HepG2 (cell line): ENCODE results near the gene FOXN3. TPM values are rescaled to one million over a fixed set of nuclear protein-coding genes. Genes with fewer than 3 reads are reported as not detected.

ENCODE experiments used
- ATAC-seq: fragments of 200-7000 bp; cut with Tn5 transposase; 3 replicates; pipeline ENCODE4 v1.9.1; 2020; ENCODE audit warnings: mild to moderate bottlenecking, moderate library complexity
- BruUV-seq: library from RNA; stranded (reverse); fragments of 400-500 nt; replicated peaks from 2 replicates; lab custom pipeline; 2021; lab: Mats Ljungman, UMichigan
- CTCF ChIA-PET: fragments of 300-600 bp; formaldehyde crosslinking; extraction: SDS; loops from one replicate; lab custom pipeline; 2021; ENCODE audit warnings: low total read pairs, inconsistent platforms, low intra/inter-chr PET ratio; lab: Yijun Ruan, JAX
- POLR2A ChIA-PET: fragments of 350-600 bp; sonication (Branson Sonifier 250); formaldehyde crosslinking; loops from one replicate; lab custom pipeline; 2020; ENCODE audit warnings: antibody characterized with exemption, inconsistent platforms; lab: Yijun Ruan, JAX
- DNase-seq: peaks from one replicate; pipeline ENCODE4 v3.0.0-alpha.2; 2015; ENCODE audit warnings: low spot score
- FAIRE-seq: peaks from 3 replicates; lab custom pipeline; 2011; peaks lifted over from hg19 to GRCh38; lab: Jason Lieb, UNC
- H2AFZ ChIP-seq: one replicate; pipeline ENCODE4 v1.6.1; 2011; ENCODE audit warnings: low read length, inconsistent platforms
- H3K27ac ChIP-seq: fragments of 300-600 bp; 3 replicates; pipeline ENCODE4 v1.8.0; 2011; ENCODE audit warnings: mixed run types, mild to moderate bottlenecking, mixed read lengths, low read length, inconsistent platforms; ENCODE audit not compliant: insufficient read depth; ENCODE audit errors: extremely low read length
- H3K27me3 ChIP-seq, 2 experiments: fragments of 200-600 bp in 1 of 2; 2 replicates in 1 of 2; 3 replicates in 1 of 2; pipeline versions ENCODE4 v1.6.0 to v1.8.0; 2011; ENCODE audit warnings: low read length in 2 of 2, mild to moderate bottlenecking in 2 of 2, moderate library complexity in 2 of 2, inconsistent platforms in 1 of 2; ENCODE audit not compliant: insufficient read depth in 2 of 2, control insufficient read depth in 1 of 2
- H3K36me3 ChIP-seq, 2 experiments: fragments of 200-600 bp in 1 of 2; replicated peaks in 1 of 2; 2 replicates in 1 of 2; 3 replicates in 1 of 2; pipeline versions ENCODE4 v1.5.1 to v1.8.0; 2011; ENCODE audit warnings: low read length in 2 of 2, inconsistent platforms in 1 of 2; ENCODE audit not compliant: insufficient read depth in 2 of 2, control insufficient read depth in 1 of 2
- H3K4me1 ChIP-seq: 2 replicates; pipeline ENCODE4 v1.5.1; 2012; ENCODE audit warnings: low read length, inconsistent platforms; ENCODE audit not compliant: insufficient read depth
- H3K4me2 ChIP-seq: 2 replicates; pipeline ENCODE4 v1.6.0; 2011; ENCODE audit warnings: low read depth, low read length, inconsistent platforms
- H3K4me3 ChIP-seq, 3 experiments: fragments of 200-600 bp in 1 of 3; sonication (generic), shearing (Covaris generic) in 1 of 3; replicated peaks in 1 of 3; 2 replicates each; pipeline ENCODE4 v1.5.1; 2011 to 2016; ENCODE audit warnings: low read length in 3 of 3, inconsistent platforms in 2 of 3, low read depth in 2 of 3, mild to moderate bottlenecking in 2 of 3, control low read depth in 1 of 3, mixed read lengths in 1 of 3; ENCODE audit not compliant: insufficient read depth in 1 of 3
- H3K79me2 ChIP-seq: one replicate; pipeline ENCODE4 v1.6.1; 2011; ENCODE audit warnings: low read length, inconsistent platforms; ENCODE audit not compliant: insufficient read depth
- H3K9ac ChIP-seq: 2 replicates; pipeline ENCODE4 v1.6.0; 2011; ENCODE audit warnings: mild to moderate bottlenecking, low read depth, low read length, inconsistent platforms; ENCODE audit not compliant: insufficient read depth
- H3K9me3 ChIP-seq: 2 replicates; pipeline ENCODE4 v1.5.1; 2012; ENCODE audit warnings: mild to moderate bottlenecking, low read length
- H4K20me1 ChIP-seq: 2 replicates; pipeline ENCODE4 v1.6.0; 2011; ENCODE audit warnings: inconsistent platforms, mild to moderate bottlenecking, low read length, moderate library complexity; ENCODE audit not compliant: insufficient read depth
- ASH2L ChIP-seq: fragments of 300-600, 200-600 bp; sonication (generic); IDR thresholded peaks from 2 replicates; pipeline ENCODE4 v1.7.0; 2017; ENCODE audit warnings: low read depth, mild to moderate bottlenecking, moderate library complexity, mixed read lengths, low read length; ENCODE audit not compliant: insufficient read length
- HDAC2 ChIP-seq: sonication (generic); formaldehyde crosslinking; IDR thresholded peaks from 2 replicates; pipeline ENCODE4 v1.4.0; 2020; ENCODE audit warnings: missing genetic modification reagents
- HNF1A ChIP-seq, 2 experiments: sonication (generic) in 1 of 2; formaldehyde crosslinking in 1 of 2; IDR thresholded peaks; 2 replicates each; pipeline versions ENCODE4 v1.4.0 to v1.6.1; 2016 to 2020; ENCODE audit warnings: borderline replicate concordance in 1 of 2, low read depth in 1 of 2, mild to moderate bottlenecking in 1 of 2, missing genetic modification reagents in 1 of 2
- HNF4A ChIP-seq: sonication (generic); formaldehyde crosslinking; IDR thresholded peaks from 2 replicates; pipeline ENCODE4 v1.4.0; 2020; ENCODE audit warnings: missing genetic modification reagents
- SOX13 ChIP-seq, 3 experiments: fragments of 450-650 bp in 1 of 3; sonication (generic) in 1 of 3; formaldehyde crosslinking in 1 of 3; IDR thresholded peaks in 2 of 3; conservative IDR thresholded peaks in 1 of 3; 2 replicates each; pipeline versions ENCODE4 v1.5.0 to v1.6.1; 2016 to 2020; ENCODE audit warnings: antibody characterized with exemption in 1 of 3, mild to moderate bottlenecking in 1 of 3, missing compliant biosample characterization in 1 of 3, missing genetic modification reagents in 1 of 3, moderate library complexity in 1 of 3
- TOPORS ChIP-seq: sonication (generic); formaldehyde crosslinking; IDR thresholded peaks from 2 replicates; pipeline ENCODE4 v1.8.0; 2023; ENCODE audit warnings: mild to moderate bottlenecking, missing genetic modification reagents
- ZBTB33 ChIP-seq: sonication (generic); formaldehyde crosslinking; IDR thresholded peaks from 2 replicates; pipeline ENCODE4 v1.4.0; 2020; ENCODE audit warnings: missing genetic modification reagents
- ZNF234 ChIP-seq: sonication (generic); formaldehyde crosslinking; conservative IDR thresholded peaks from 2 replicates; pipeline ENCODE4 v1.5.1; 2020; ENCODE audit warnings: mild to moderate bottlenecking, missing genetic modification reagents
- ZNF646 ChIP-seq: sonication (generic); formaldehyde crosslinking; IDR thresholded peaks from 2 replicates; pipeline ENCODE4 v1.9.0; 2021; ENCODE audit warnings: mild to moderate bottlenecking, missing genetic modification reagents
- ZNF7 ChIP-seq: IDR thresholded peaks from 2 replicates; pipeline ENCODE4 v1.6.1; 2016; ENCODE audit warnings: missing biosample characterization, missing genetic modification reagents
- WGBS: methylation state at CpG from one replicate; pipeline ENCODE4 v1.1.6; 2017; ENCODE audit warnings: low lambda C conversion rate; 5-methylcytosine and 5-hydroxymethylcytosine counted together
- in situ Hi-C: cut with HindIII; loops from 2 replicates; pipeline ENCODE4 v1.10.0; 2017; ENCODE audit warnings: low pct_unique_long_range_greater_than_20kb; ENCODE audit not compliant: extremely low pct_ligation_motif_present
- intact Hi-C: fragments of 100-400 bp; cut with micrococcal nuclease; formaldehyde crosslinking; loops from one replicate; pipeline ENCODE4 v1.10.0; 2022; ENCODE audit not compliant: unreplicated experiment
- polyA plus RNA-seq, 8 experiments: library from polyadenylated mRNA; depleted of rRNA in 3 of 8; stranded (reverse) in 7 of 8; unstranded in 1 of 8; fragments of >200 nt; fragmentation: Illumina TruSeq in 4 of 8; extraction: Trizol in 4 of 8; gene quantifications; 2 replicates each; pipeline versions ENCODE4 v1.2.1 to v1.2.3, GENCODE V29; 2011 to 2016; ENCODE audit warnings: low read depth in 4 of 8, missing spikeins in 1 of 8, mixed read lengths in 1 of 8; ENCODE audit not compliant: insufficient read depth in 1 of 8
- total RNA-seq, 5 experiments: library from RNA; depleted of rRNA; stranded (reverse); fragments of >200 nt; fragmentation: Illumina TruSeq; extraction: Trizol; gene quantifications; 2 replicates each; pipeline ENCODE4 v1.2.3, GENCODE V29; 2016; ENCODE audit warnings: low read depth in 1 of 5

Gene FOXN3
- total and polyA plus RNA-seq, 2 of the 13 experiments (the other 11 are each of a cell fraction or from before 2014, with no cell fraction given): 32.4 to 70.2 TPM

GRCh38 chr14:89457007-89457406, 40.0 kb upstream of the FOXN3 start:
- WGBS: 92% methylated on average over 5 of the region's 5 CpGs
- H3K36me3 ChIP-seq: no peaks in the 10 kb centered on the region
- no peak overlapping the region for H2AFZ ChIP-seq
- in situ Hi-C loops (no loop called here), intact Hi-C loops (no loop called here)
- BruUV-seq: no TSS peak
- no peak overlapping the region for H3K9ac ChIP-seq
- no peaks in the 10 kb centered on the region for H3K27me3 ChIP-seq
- peak overlapping the region; percentile 0; the same call in 1 of the 2 replicates for H3K4me2 ChIP-seq
- H3K9me3 ChIP-seq: no peaks in the 10 kb centered on the region
- H4K20me1 ChIP-seq: no peaks in the 10 kb centered on the region
- ATAC-seq (no peak), DNase-seq (peak; percentile 53), FAIRE-seq (no peak)
- H3K79me2 ChIP-seq: no peaks in the 10 kb centered on the region
- ChIA-PET POLR2A (no interaction called here), CTCF (no interaction called here)
- peak overlapping the region; percentile 2 for H3K27ac ChIP-seq
- no peak overlapping the region for H3K4me3 ChIP-seq
- H3K4me1 ChIP-seq: peaks cover 42% of the 10 kb centered on the region
- TF ChIP-seq ZNF234 (CRISPR knock-in tag): no peak
- TF ChIP-seq ZBTB33 (CRISPR knock-in tag): peak; percentile 65
- 0 out of 2 replicates have a peak, but pooled peaks have one; percentile 15 for TF ChIP-seq HNF1A (IDR thresholded peaks at IDR 0.05; ENCODE audit: low read depth)
- no peak; the same call in 1 of the 2 replicates for TF ChIP-seq HNF1A (CRISPR knock-in tag; IDR thresholded peaks at IDR 0.05; ENCODE audit: borderline replicate concordance)
- TF ChIP-seq SOX13 (IDR thresholded peaks at IDR 0.05): no peak
- TF ChIP-seq SOX13 (CRISPR knock-in tag; conservative IDR thresholded peaks at IDR 0.05 in 1 of 2, IDR thresholded peaks at IDR 0.05 in 1 of 2): peak in 1 of 2 experiments; percentile 63; a peak in 2 of 4 replicates
- no peak for TF ChIP-seq ASH2L
- TF ChIP-seq HDAC2 (CRISPR knock-in tag): peak; percentile 36; the same call in 1 of the 2 replicates
- 0 out of 2 replicates have a peak, but pooled peaks have one; percentile 4 for TF ChIP-seq HNF4A (CRISPR knock-in tag)
- TF ChIP-seq TOPORS: no peak
- TF ChIP-seq ZNF646: peak; percentile 47; the same call in 1 of the 2 replicates
- 0 out of 2 replicates have a peak, but pooled peaks have one; percentile 38 for TF ChIP-seq ZNF7 (CRISPR knock-in tag)
